Measurements from ENCODE around the gene IP6K1.
"Not testable (repeated sequence)": the region's sequence is repeated elsewhere in the genome, so short reads cannot be mapped to it uniquely, and the experiment has no call there.

The IP6K1 gene

GRCh38 chr3:49786357-49787181 is at the start of gene IP6K1:
Gene IP6K1, minus strand, starts transcription at chr3:49786542. Its CDS starts 38,502 bp downstream, at chr3:49748040.
- peak; percentile 100 for DNase-seq

DNA sequence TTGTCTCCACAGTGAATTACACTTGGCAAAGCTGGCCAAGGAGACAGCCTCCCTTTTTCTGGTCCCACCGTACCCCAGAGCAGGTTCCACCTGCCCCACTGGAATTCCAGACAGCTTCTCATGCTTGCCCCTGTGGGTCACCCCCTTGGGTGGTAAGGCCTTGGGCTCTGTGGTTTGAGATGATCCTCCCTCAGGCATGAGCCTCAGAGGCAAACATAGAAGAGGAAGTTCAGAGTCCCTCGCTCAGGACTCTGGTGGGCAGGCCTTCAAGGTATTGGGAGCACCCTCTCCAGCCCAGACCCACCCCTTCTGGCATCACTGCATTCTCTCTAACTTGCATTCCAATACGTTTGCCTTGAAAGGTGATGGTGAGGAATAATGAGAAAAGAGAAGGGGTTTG is 45.0 kb upstream of the IP6K1 start:
- no peak for DNase-seq

- DNase-seq = no peak
Observed at GRCh38 chr3:49826016-49826415, 39.7 kb upstream of the IP6K1 start.

GRCh38 chr3:49823131-49823530 is 36.8 kb upstream of the IP6K1 start:
- not testable (repeated sequence) for DNase-seq

- no peak for DNase-seq
Observed at GRCh38 chr3:49813497-49814174, 27.3 kb upstream of the IP6K1 start, which contains the start of gene UBA7. Gene UBA7, minus strand, starts transcription at chr3:49813953. Its CDS starts 166 bp downstream, at chr3:49813787.

GRCh38 chr3:49812916-49813496 is 26.7 kb upstream of the IP6K1 start:
- DNase-seq = no peak

- DNase-seq = peak; percentile 29
Observed at GRCh38 chr3:49807431-49808114, 21.2 kb upstream of the IP6K1 start.

DNA sequence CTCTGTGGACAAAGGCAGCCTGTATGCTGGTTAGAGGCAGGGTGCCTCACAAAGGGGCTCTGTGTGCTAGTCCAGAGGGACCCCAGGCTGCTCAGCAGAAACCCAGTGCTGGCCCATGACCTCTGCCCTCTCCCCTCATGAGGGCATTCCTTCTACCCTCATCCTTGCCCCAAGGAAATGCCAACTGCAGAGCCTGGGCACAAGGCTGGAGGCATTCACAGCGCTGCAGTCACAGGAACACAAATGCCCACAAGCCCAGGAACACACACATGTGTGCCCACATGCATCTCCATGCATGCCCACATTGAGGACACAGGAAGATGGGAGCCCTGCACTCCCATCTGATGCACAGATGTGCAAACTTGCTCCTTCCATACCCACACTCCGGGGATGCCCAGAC is 20.5 kb upstream of the IP6K1 start:
- no peak for DNase-seq

- peak; percentile 90 for DNase-seq
Observed at GRCh38 chr3:49805897-49806701, 19.8 kb upstream of the IP6K1 start.

DNA sequence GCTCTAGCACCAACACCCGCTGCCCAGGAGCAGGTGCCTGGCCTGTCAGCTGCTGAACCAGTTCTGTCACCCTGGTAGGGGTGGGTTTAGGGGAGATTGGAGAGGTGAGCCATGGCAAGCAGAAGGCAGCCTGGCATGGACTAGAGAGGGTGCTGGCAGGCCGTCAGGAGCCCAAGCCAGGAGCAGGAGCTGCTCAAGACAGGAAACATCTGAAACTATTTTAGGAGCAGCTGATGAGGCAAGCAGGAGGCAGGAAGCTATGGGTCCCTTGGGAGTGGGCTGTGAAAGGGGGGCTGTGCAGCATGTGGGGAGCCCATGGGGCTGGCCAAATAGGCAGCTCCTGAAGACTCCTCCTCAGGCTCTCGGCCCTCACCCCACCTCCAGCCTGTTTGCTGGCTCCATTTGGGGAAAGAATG is 19.0 kb upstream of the IP6K1 start:
- DNase-seq = peak; percentile 82

- DNase-seq = no peak
Observed at GRCh38 chr3:49804141-49805041, 18.0 kb upstream of the IP6K1 start.

- DNase-seq = no peak
Observed at GRCh38 chr3:49803465-49804140, 17.3 kb upstream of the IP6K1 start.

DNA sequence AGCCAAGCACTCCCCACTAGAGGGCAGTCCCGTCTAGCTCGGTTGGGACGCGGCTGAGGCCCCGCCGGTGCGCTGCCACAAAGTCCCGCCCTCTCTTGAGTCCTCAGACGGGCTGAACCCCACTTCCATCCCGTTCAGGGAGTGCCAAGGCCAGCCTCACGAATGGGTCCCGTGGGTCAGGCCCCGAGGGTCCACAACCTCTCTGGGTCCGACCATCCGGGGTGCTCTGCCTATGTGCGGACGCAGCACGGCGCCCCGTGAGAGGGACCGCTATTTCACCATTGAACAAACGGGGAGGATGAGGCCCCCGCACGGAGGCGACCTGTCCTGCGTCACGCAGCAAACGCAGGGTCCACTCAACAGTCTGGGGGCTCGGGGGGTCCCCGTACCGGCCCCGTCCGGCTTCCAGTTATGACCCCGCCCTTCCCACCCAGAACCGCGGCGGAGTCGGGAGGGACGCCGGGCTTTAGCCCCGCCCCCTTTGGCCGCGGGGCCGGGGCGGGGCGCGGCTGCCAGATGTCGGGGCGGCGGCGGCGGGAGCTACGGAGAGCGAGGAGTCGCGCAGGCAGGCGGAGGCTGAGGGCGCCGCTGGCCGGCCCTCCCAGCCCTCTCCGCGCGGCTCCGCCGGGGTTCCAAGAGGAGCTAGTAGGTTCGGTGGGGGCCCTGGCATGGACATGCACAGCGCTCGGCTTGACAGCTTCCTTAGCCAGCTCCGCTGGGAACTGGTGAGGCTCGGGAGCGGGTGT is 16.6 kb upstream of the IP6K1 start, which contains the start of gene INKA1:
TSS of gene INKA1 (plus strand) at position 543 of the 746 bp plus-strand sequence. CDS start at position 675, 132 bp downstream.
- DNase-seq = peak; percentile 96

GRCh38 chr3:49801160-49801559 is 14.8 kb upstream of the IP6K1 start:
- DNase-seq = no peak

DNA sequence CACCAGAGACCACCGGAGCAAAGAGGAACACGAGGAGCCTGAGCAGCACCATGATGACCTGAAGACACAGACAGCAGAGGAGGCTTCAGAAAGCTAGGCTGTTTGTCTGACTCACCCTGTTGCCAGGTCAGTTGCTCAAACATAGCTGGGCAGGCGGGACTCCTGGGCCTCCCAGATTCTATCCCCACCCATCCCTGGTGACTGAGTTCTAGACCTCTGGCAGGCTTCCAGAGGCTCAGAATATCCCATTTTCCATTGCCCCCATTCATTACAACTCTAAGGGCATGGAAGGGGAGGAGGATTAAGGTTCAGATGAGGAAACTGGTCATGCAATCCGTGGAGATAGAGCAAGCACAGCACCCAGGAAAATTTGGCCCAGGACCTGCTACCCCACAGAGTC is 13.4 kb upstream of the IP6K1 start, which contains the start of gene CDHR4:
TSS of gene CDHR4 (minus strand) at position 113 of the 400 bp plus-strand sequence. CDS start at position 52, 61 bp downstream.
- no peak for DNase-seq

GRCh38 chr3:49799105-49799504 is 12.8 kb upstream of the IP6K1 start:
- no peak for DNase-seq

DNA sequence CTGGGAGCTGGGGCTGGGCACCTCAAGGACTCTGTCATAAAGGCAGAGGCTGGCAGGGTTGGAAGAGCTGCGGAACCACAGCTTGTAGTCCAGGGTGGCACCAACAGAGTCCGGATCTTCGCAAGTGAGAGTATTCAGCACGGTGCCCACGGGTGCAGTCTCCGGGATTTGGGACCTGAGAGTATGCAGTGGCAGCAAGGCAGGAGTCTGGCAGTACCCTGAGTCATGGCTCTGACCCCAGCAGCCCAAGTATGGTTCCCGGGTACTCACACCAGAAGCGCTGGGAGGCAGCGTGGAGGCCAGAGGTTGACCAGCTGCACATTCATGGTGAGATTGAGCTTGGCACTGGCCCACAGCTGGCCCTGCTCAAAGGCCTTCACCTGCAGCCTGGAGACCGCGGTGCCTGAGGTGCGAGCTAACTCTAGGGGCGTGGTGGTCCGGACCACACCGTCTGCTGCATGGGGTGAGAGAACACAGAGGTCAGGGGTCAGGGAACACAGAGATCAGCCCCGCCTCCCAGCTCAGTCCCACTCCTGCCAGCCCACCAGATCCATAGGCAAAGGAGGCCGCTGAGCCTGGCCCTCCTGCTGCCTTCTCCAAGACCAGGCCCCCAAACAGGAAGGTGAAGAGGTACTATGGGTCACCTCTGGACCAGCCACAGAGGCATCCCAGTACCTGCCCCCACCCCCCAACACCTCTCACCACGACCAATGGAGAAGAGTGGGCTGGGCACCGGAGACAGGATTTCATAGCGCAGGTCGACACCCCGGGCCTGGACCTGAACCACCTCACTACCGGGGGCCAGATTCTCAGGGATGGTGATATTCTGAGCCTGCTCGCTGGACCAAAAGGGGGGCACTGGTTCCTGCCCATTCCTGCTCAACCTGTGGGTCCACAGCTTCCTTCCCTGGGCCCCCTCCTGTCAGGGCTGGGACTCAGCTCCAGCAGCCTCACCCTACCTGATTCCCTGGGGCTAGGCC is 8.9 kb upstream of the IP6K1 start:
- DNase-seq = no peak

- no peak for DNase-seq
Observed at GRCh38 chr3:49794431-49794830, 8.1 kb upstream of the IP6K1 start.

Measured in eye (tissue), 1 donor.